HepG2 (cell line): Measurements from ENCODE around the gene DNAJC18. TPM values are rescaled to one million over a fixed set of nuclear protein-coding genes. Genes with fewer than 3 reads are reported as not detected.
A peak's percentile ranks its signal among the peaks of the same experiment; 100 is the strongest.

Source experiments
- FOXC1 ChIP-seq: sonication (generic); formaldehyde crosslinking; IDR thresholded peaks from 2 replicates; pipeline ENCODE4 v1.8.0; 2022; ENCODE audit warnings: mild to moderate bottlenecking, missing genetic modification reagents, borderline replicate concordance
- FOXP4 ChIP-seq: sonication (generic); formaldehyde crosslinking; IDR thresholded peaks from 2 replicates; pipeline ENCODE4 v1.4.0; 2020; ENCODE audit warnings: missing genetic modification reagents
- GZF1 ChIP-seq: sonication (generic); formaldehyde crosslinking; IDR thresholded peaks from 2 replicates; pipeline ENCODE4 v1.5.1; 2020; ENCODE audit warnings: mild to moderate bottlenecking, missing genetic modification reagents
- HNRNPL ChIP-seq: fragments of 200-400 bp; formaldehyde crosslinking; IDR thresholded peaks from 2 replicates; pipeline ENCODE4 v1.6.1; 2017; ENCODE audit warnings: mild to moderate bottlenecking, low read depth, low read length
- JDP2 ChIP-seq: sonication (generic); formaldehyde crosslinking; IDR thresholded peaks from 2 replicates; pipeline ENCODE4 v1.8.1; 2022; ENCODE audit warnings: missing genetic modification reagents, borderline replicate concordance
- KLF11 ChIP-seq: IDR thresholded peaks from 2 replicates; pipeline ENCODE4 v1.6.1; 2016; ENCODE audit warnings: missing compliant biosample characterization
- MAF1 ChIP-seq: sonication (generic); formaldehyde crosslinking; IDR thresholded peaks from 2 replicates; pipeline ENCODE4 v1.5.0; 2020; ENCODE audit warnings: missing genetic modification reagents, borderline replicate concordance
- MAFF ChIP-seq: IDR thresholded peaks from 2 replicates; pipeline ENCODE4 v1.6.1; 2011; ENCODE audit warnings: low read depth, low read length, improper control_type of control experiment
- MAFK ChIP-seq, 2 experiments: IDR thresholded peaks in 1 of 2; conservative IDR thresholded peaks in 1 of 2; 2 replicates each; pipeline ENCODE4 v1.6.1; 2011; ENCODE audit warnings: improper control_type of control experiment in 2 of 2, low read length in 2 of 2
- MBD4 ChIP-seq: IDR thresholded peaks from 2 replicates; pipeline ENCODE4 v1.6.1; 2012; ENCODE audit warnings: low read length, inconsistent platforms, borderline replicate concordance
- MED13 ChIP-seq: sonication (generic); formaldehyde crosslinking; IDR thresholded peaks from 2 replicates; pipeline ENCODE4 v1.5.0; 2020; ENCODE audit warnings: missing genetic modification reagents
- NFYC ChIP-seq: IDR thresholded peaks from 2 replicates; pipeline ENCODE4 v1.6.1; 2016; ENCODE audit warnings: missing genetic modification reagents, missing compliant biosample characterization
- NR1H2 ChIP-seq: sonication (generic); formaldehyde crosslinking; IDR thresholded peaks from 2 replicates; pipeline ENCODE4 v1.8.1; 2022; ENCODE audit warnings: low read depth, missing genetic modification reagents, borderline replicate concordance
- PHF8 ChIP-seq: sonication (generic); formaldehyde crosslinking; IDR thresholded peaks from 2 replicates; pipeline ENCODE4 v1.5.0; 2020; ENCODE audit warnings: missing genetic modification reagents
- RBFOX2 ChIP-seq: fragments of 200-400 bp; formaldehyde crosslinking; IDR thresholded peaks from 2 replicates; pipeline ENCODE4 v1.6.1; 2017; ENCODE audit warnings: low read depth, mild to moderate bottlenecking, low read length
- REXO4 ChIP-seq: sonication (generic); formaldehyde crosslinking; IDR thresholded peaks from 2 replicates; pipeline ENCODE4 v1.8.0; 2022; ENCODE audit warnings: missing genetic modification reagents, mild to moderate bottlenecking, borderline replicate concordance
- RFX1 ChIP-seq: fragments of 450-650 bp; IDR thresholded peaks from 2 replicates; pipeline ENCODE4 v1.6.1; 2017
- SKI ChIP-seq: fragments of 450-650 bp; IDR thresholded peaks from one replicate; pipeline ENCODE4 v1.6.1; 2018; ENCODE audit warnings: mild to moderate bottlenecking; ENCODE audit not compliant: partially characterized antibody
- TEAD3 ChIP-seq: optimal IDR thresholded peaks from 2 replicates; pipeline ENCODE3; 2016; ENCODE audit warnings: borderline replicate concordance
- WIZ ChIP-seq: sonication (generic); formaldehyde crosslinking; IDR thresholded peaks from 2 replicates; pipeline ENCODE4 v1.5.1; 2020; ENCODE audit warnings: mild to moderate bottlenecking, missing genetic modification reagents
- XRCC5 ChIP-seq: fragments of 200-400 bp; formaldehyde crosslinking; optimal IDR thresholded peaks from 2 replicates; pipeline ENCODE3; 2017; ENCODE audit warnings: mild to moderate bottlenecking, low read length
- ZFP36L1 ChIP-seq: sonication (generic); formaldehyde crosslinking; IDR thresholded peaks from 2 replicates; pipeline ENCODE4 v1.8.0; 2022; ENCODE audit warnings: mild to moderate bottlenecking, missing genetic modification reagents, moderate library complexity
- ZNF251 ChIP-seq: sonication (generic); formaldehyde crosslinking; IDR thresholded peaks from 2 replicates; pipeline ENCODE4 v1.9.0; 2021; ENCODE audit warnings: mild to moderate bottlenecking, missing genetic modification reagents
- ZNF34 ChIP-seq: sonication (generic); formaldehyde crosslinking; IDR thresholded peaks from 2 replicates; pipeline ENCODE4 v1.4.0; 2020; ENCODE audit warnings: mild to moderate bottlenecking, missing genetic modification reagents, borderline replicate concordance
- ZNF816 ChIP-seq: sonication (generic); formaldehyde crosslinking; IDR thresholded peaks from 2 replicates; pipeline ENCODE4 v1.8.0; 2022; ENCODE audit warnings: missing genetic modification reagents, mild to moderate bottlenecking, borderline replicate concordance
- ZSCAN29 ChIP-seq: sonication (generic); formaldehyde crosslinking; conservative IDR thresholded peaks from 2 replicates; pipeline ENCODE4 v1.4.0; 2020; ENCODE audit warnings: mild to moderate bottlenecking, missing genetic modification reagents
- ZSCAN9 ChIP-seq: IDR thresholded peaks from 2 replicates; pipeline ENCODE4 v1.6.1; 2016; ENCODE audit warnings: borderline replicate concordance
- polyA plus RNA-seq, 8 experiments: library from polyadenylated mRNA; depleted of rRNA in 3 of 8; stranded (reverse) in 7 of 8; unstranded in 1 of 8; fragments of >200 nt; fragmentation: Illumina TruSeq in 4 of 8; extraction: Trizol in 4 of 8; gene quantifications; 2 replicates each; pipeline versions ENCODE4 v1.2.1 to v1.2.3, GENCODE V29; 2011 to 2016; ENCODE audit warnings: low read depth in 4 of 8, missing spikeins in 1 of 8, mixed read lengths in 1 of 8; ENCODE audit not compliant: insufficient read depth in 1 of 8
- total RNA-seq, 5 experiments: library from RNA; depleted of rRNA; stranded (reverse); fragments of >200 nt; fragmentation: Illumina TruSeq; extraction: Trizol; gene quantifications; 2 replicates each; pipeline ENCODE4 v1.2.3, GENCODE V29; 2016; ENCODE audit warnings: low read depth in 1 of 5
- TF ChIP-seq, protein P1 (sequence below): sonication (generic); formaldehyde crosslinking; IDR thresholded peaks from 2 replicates; pipeline ENCODE4 v1.4.0; 2020; ENCODE audit warnings: missing genetic modification reagents
- TF ChIP-seq, protein P2 (sequence below): IDR thresholded peaks from 2 replicates; pipeline ENCODE4 v1.6.1; 2016; ENCODE audit warnings: missing compliant biosample characterization, missing genetic modification reagents, borderline replicate concordance

The DNAJC18 gene
- total and polyA plus RNA-seq, 2 of the 13 experiments (the other 11 are each of a cell fraction or from before 2014, with no cell fraction given) = 6.5 to 6.6 TPM

GRCh38 chr5:139439013-139439903 lies at the start of gene DNAJC18 (continued):
- TF ChIP-seq FOXP4 (CRISPR knock-in tag) = no peak
- TF ChIP-seq WIZ (CRISPR knock-in tag) = no peak
- TF ChIP-seq ZNF816 (CRISPR knock-in tag) = no peak
- TF ChIP-seq KLF11 (CRISPR knock-in tag) = no peak
- TF ChIP-seq MAFF = no peak
- TF ChIP-seq MED13 (CRISPR knock-in tag) = no peak
- TF ChIP-seq MBD4 = no peak
- peak; percentile 62; the same call in 1 of the 2 replicates for TF ChIP-seq RBFOX2
- peak; percentile 84 for TF ChIP-seq XRCC5
- TF ChIP-seq PHF8 = peak; percentile 89
- TF ChIP-seq NFYC (CRISPR knock-in tag) = 0 out of 2 replicates have a peak, but pooled peaks have one; percentile 34
- TF ChIP-seq FOXC1 (CRISPR knock-in tag) = no peak
- TF ChIP-seq ZFP36L1 (CRISPR knock-in tag) = no peak
- no peak for TF ChIP-seq ZSCAN29
- no peak for TF ChIP-seq ZNF34 (CRISPR knock-in tag)
- no peak for TF ChIP-seq ZNF251 (CRISPR knock-in tag)
- TF ChIP-seq, protein P1, sequence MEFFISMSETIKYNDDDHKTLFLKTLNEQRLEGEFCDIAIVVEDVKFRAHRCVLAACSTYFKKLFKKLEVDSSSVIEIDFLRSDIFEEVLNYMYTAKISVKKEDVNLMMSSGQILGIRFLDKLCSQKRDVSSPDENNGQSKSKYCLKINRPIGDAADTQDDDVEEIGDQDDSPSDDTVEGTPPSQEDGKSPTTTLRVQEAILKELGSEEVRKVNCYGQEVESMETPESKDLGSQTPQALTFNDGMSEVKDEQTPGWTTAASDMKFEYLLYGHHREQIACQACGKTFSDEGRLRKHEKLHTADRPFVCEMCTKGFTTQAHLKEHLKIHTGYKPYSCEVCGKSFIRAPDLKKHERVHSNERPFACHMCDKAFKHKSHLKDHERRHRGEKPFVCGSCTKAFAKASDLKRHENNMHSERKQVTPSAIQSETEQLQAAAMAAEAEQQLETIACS (CRISPR knock-in tag) = no peak
- no peak for TF ChIP-seq REXO4 (CRISPR knock-in tag)
- TF ChIP-seq RFX1 = no peak
- TF ChIP-seq ZSCAN9 (CRISPR knock-in tag) = no peak
- TF ChIP-seq TEAD3 (CRISPR knock-in tag) = no peak
- TF ChIP-seq HNRNPL = no peak
- no peak for TF ChIP-seq JDP2 (CRISPR knock-in tag)
- TF ChIP-seq SKI = no peak
- TF ChIP-seq MAFK (conservative IDR thresholded peaks at IDR 0.05 in 1 of 2, IDR thresholded peaks at IDR 0.05 in 1 of 2; ENCODE audit: low read length in 2 of 2) = no peak
- no peak for TF ChIP-seq GZF1 (CRISPR knock-in tag)
- TF ChIP-seq, protein P2, sequence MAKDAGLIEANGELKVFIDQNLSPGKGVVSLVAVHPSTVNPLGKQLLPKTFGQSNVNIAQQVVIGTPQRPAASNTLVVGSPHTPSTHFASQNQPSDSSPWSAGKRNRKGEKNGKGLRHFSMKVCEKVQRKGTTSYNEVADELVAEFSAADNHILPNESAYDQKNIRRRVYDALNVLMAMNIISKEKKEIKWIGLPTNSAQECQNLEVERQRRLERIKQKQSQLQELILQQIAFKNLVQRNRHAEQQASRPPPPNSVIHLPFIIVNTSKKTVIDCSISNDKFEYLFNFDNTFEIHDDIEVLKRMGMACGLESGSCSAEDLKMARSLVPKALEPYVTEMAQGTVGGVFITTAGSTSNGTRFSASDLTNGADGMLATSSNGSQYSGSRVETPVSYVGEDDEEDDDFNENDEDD (CRISPR knock-in tag) = peak; percentile 58; the same call in 1 of the 2 replicates
- TF ChIP-seq NR1H2 = no peak
- TF ChIP-seq MAF1 (CRISPR knock-in tag) = no peak
